Hepatocyte (in vitro differentiated cells): Measurements from ENCODE around the gene GRB10.

Experiments used
- EZH2 ChIP-seq: fragments of 200-600 bp; sonication (generic); IDR thresholded peaks from 2 replicates; pipeline ENCODE4 v1.6.1; 2016; ENCODE audit warnings: antibody characterized with exemption, mild to moderate bottlenecking, borderline replicate concordance
- EZH2phosphoT487 ChIP-seq: fragments of 200-600 bp; sonication (generic); IDR thresholded peaks from one replicate; pipeline ENCODE4 v1.6.1; 2018; ENCODE audit warnings: antibody characterized with exemption, mild to moderate bottlenecking, low read depth, moderate library complexity; ENCODE audit not compliant: unreplicated experiment, severe bottlenecking
- TF ChIP-seq, protein P1 (sequence below): fragments of 200-600 bp; sonication (generic); IDR thresholded peaks from 2 replicates; pipeline ENCODE4 v1.5.1; 2016; ENCODE audit warnings: antibody characterized with exemption, mild to moderate bottlenecking; ENCODE audit not compliant: poor library complexity

DNA sequence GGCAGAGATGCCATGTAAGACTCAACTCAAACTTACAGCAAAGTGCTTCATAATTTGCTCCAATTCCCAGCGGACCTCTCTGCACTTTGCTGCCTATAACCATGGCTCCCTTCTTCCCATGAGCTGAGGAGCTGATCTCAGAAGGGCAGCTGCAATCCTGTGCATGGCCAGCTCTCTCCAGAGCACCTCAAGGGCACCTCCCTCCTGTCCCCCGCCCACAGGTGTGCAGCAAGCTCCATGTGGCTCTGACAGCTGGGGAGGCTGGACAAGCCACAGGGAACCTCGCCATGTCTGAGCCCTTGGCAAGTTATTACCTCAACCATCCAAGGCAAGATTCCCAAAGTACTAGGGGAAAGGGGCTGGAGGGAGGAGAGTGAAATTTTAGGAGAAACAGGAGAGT, 156.4 kb downstream of the GRB10 start:
- TF ChIP-seq, protein P1, sequence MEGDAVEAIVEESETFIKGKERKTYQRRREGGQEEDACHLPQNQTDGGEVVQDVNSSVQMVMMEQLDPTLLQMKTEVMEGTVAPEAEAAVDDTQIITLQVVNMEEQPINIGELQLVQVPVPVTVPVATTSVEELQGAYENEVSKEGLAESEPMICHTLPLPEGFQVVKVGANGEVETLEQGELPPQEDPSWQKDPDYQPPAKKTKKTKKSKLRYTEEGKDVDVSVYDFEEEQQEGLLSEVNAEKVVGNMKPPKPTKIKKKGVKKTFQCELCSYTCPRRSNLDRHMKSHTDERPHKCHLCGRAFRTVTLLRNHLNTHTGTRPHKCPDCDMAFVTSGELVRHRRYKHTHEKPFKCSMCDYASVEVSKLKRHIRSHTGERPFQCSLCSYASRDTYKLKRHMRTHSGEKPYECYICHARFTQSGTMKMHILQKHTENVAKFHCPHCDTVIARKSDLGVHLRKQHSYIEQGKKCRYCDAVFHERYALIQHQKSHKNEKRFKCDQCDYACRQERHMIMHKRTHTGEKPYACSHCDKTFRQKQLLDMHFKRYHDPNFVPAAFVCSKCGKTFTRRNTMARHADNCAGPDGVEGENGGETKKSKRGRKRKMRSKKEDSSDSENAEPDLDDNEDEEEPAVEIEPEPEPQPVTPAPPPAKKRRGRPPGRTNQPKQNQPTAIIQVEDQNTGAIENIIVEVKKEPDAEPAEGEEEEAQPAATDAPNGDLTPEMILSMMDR = no peak
- TF ChIP-seq EZH2 (no peak), EZH2phosphoT487 (no peak)
